C4-2B (cell line): ENCODE measurements around the gene WWOX.

Experiments used
- ZFX ChIP-seq: fragments of 450-650 bp; IDR thresholded peaks from 2 replicates; pipeline ENCODE4 v1.6.1; 2017
- TF ChIP-seq, protein P1 (sequence below): fragments of 450-650 bp; conservative IDR thresholded peaks from 2 replicates; pipeline ENCODE4 v1.5.1; 2017; ENCODE audit warnings: mild to moderate bottlenecking

DNA sequence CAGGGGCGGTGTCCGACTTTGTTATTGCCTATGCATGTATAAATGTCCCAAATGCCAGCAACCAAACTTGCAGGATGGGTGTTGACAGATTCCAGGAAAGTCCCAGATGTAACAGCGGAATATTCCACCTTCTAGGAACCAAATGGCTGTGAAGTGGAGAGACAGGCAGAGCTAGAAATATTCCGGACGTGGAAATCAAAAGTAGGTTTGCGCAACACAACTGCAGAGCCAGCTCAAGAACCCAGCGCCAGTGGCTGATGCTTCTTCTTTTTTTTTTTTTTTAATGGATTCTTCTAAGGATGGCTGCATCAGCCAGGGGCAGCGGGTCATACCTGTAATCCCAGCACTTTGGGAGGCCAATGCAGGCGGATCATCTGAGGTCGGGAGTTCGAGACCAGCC, 899.4 kb downstream of the WWOX start:
- TF ChIP-seq, protein P1, sequence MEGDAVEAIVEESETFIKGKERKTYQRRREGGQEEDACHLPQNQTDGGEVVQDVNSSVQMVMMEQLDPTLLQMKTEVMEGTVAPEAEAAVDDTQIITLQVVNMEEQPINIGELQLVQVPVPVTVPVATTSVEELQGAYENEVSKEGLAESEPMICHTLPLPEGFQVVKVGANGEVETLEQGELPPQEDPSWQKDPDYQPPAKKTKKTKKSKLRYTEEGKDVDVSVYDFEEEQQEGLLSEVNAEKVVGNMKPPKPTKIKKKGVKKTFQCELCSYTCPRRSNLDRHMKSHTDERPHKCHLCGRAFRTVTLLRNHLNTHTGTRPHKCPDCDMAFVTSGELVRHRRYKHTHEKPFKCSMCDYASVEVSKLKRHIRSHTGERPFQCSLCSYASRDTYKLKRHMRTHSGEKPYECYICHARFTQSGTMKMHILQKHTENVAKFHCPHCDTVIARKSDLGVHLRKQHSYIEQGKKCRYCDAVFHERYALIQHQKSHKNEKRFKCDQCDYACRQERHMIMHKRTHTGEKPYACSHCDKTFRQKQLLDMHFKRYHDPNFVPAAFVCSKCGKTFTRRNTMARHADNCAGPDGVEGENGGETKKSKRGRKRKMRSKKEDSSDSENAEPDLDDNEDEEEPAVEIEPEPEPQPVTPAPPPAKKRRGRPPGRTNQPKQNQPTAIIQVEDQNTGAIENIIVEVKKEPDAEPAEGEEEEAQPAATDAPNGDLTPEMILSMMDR, result no peak
- TF ChIP-seq ZFX, result no peak
